ENCODE results near the gene HTT-AS.

DNA sequence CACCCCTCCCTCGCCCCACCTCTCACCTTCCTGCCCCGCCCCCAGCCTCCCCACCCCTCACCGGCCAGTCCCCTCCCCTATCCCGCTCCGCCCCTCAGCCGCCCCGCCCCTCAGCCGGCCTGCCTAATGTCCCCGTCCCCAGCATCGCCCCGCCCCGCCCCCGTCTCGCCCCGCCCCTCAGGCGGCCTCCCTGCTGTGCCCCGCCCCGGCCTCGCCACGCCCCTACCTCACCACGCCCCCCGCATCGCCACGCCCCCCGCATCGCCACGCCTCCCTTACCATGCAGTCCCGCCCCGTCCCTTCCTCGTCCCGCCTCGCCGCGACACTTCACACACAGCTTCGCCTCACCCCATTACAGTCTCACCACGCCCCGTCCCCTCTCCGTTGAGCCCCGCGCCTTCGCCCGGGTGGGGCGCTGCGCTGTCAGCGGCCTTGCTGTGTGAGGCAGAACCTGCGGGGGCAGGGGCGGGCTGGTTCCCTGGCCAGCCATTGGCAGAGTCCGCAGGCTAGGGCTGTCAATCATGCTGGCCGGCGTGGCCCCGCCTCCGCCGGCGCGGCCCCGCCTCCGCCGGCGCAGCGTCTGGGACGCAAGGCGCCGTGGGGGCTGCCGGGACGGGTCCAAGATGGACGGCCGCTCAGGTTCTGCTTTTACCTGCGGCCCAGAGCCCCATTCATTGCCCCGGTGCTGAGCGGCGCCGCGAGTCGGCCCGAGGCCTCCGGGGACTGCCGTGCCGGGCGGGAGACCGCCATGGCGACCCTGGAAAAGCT, at the start of gene HTT-AS, which contains the start of gene HTT:
- peak; percentile 78; the same call in 1 of the 2 replicates for TF ChIP-seq POLR2AphosphoS5 (IDR thresholded peaks at IDR 0.05; ENCODE audit: low read depth, low read length)
- peak; percentile 77 for TF ChIP-seq TAF1 (IDR thresholded peaks at IDR 0.05; ENCODE audit: borderline replicate concordance, insufficient read depth, low read length)

Measured in PFSK-1 (cell line).